Left ventricle myocardium inferior (tissue), 1 donor: ENCODE measurements around the gene MAX. TPM values are rescaled to one million over a fixed set of nuclear protein-coding genes. Genes with fewer than 3 reads are reported as not detected.

Experiments
- DNase-seq: peaks from one replicate; pipeline ENCODE4 v3.0.0-alpha.2; 2020
- H3K27ac ChIP-seq: fragments of 200-600 bp; replicated peaks from 2 replicates; pipeline ENCODE4 v1.8.0; 2021
- H3K27me3 ChIP-seq: fragments of 200-600 bp; 2 replicates; pipeline ENCODE4 v1.8.0; 2021; ENCODE audit warnings: low read depth
- H3K36me3 ChIP-seq: fragments of 200-600 bp; 2 replicates; pipeline ENCODE4 v1.8.0; 2021
- H3K4me1 ChIP-seq: fragments of 200-600 bp; 2 replicates; pipeline ENCODE4 v1.8.0; 2021
- H3K4me3 ChIP-seq: fragments of 200-600 bp; 2 replicates; pipeline ENCODE4 v1.8.0; 2021; ENCODE audit warnings: mild to moderate bottlenecking, moderate library complexity
- H3K9me3 ChIP-seq: fragments of 200-600 bp; replicated peaks from 2 replicates; pipeline ENCODE4 v1.8.0; 2021
- CTCF ChIP-seq: fragments of 200-600 bp; IDR thresholded peaks from 2 replicates; pipeline ENCODE4 v1.8.0; 2021; ENCODE audit warnings: antibody characterized with exemption, mild to moderate bottlenecking, borderline replicate concordance
- intact Hi-C: fragments of 100-400 bp; cut with micrococcal nuclease; formaldehyde crosslinking; loops from one replicate; pipeline ENCODE4 v1.11.0; 2022
- total RNA-seq: library from RNA; stranded (reverse); fragmentation: NEBNext Ultra II Directional; extraction: Animal tissue kit (Norgen Biotek cat#: 25700); gene quantifications from one replicate; pipeline ENCODE4 v1.2.1, GENCODE V29; 2021
- donor health status: DM: no; HTN: yes; CAD: no; lungs with severe emphysema.

Gene MAX
- total RNA-seq, 1 donor from 2014 or later: 81.9 TPM

- TF ChIP-seq CTCF: no peak
- Histone ChIP-seq H3K36me3 (peaks cover 36% of the 10 kb centered on the region), H3K27ac (peak overlapping the region; percentile 27), H3K4me3 (no peak overlapping the region), H3K27me3 (no peaks in the 10 kb centered on the region), H3K9me3 (no peaks in the 10 kb centered on the region), H3K4me1 (peaks cover 14% of the 10 kb centered on the region)
- intact Hi-C loops: no loop called here
- DNase-seq: no peak
Observed at GRCh38 chr14:65054471-65055085, 47.7 kb downstream of the MAX start.

GRCh38 chr14:65053466-65053865, 48.9 kb downstream of the MAX start:
- TF ChIP-seq CTCF: no peak
- Histone ChIP-seq H3K27me3 (no peaks in the 10 kb centered on the region), H3K4me3 (no peak overlapping the region), H3K36me3 (peaks cover 35% of the 10 kb centered on the region), H3K9me3 (no peaks in the 10 kb centered on the region), H3K4me1 (peaks cover 17% of the 10 kb centered on the region), H3K27ac (no peak overlapping the region)
- DNase-seq: no peak
- intact Hi-C loops: no loop called here

GRCh38 chr14:65052832-65053231, 49.5 kb downstream of the MAX start:
- Histone ChIP-seq H3K36me3 (peaks cover 33% of the 10 kb centered on the region), H3K9me3 (no peaks in the 10 kb centered on the region), H3K4me3 (no peak overlapping the region), H3K27ac (no peak overlapping the region), H3K4me1 (peaks cover 24% of the 10 kb centered on the region), H3K27me3 (no peaks in the 10 kb centered on the region)
- no peak for TF ChIP-seq CTCF
- intact Hi-C loops: no loop called here
- no peak for DNase-seq

GRCh38 chr14:65045709-65046108, 56.6 kb downstream of the MAX start:
- TF ChIP-seq CTCF: no peak
- H3K4me3 ChIP-seq: no peak overlapping the region
- no peaks in the 10 kb centered on the region for H3K27me3 ChIP-seq
- H3K9me3 ChIP-seq: no peaks in the 10 kb centered on the region
- H3K27ac ChIP-seq: no peak overlapping the region
- DNase-seq: no peak
- peaks cover 40% of the 10 kb centered on the region for H3K4me1 ChIP-seq
- H3K36me3 ChIP-seq: peaks cover 37% of the 10 kb centered on the region
- intact Hi-C loops: no loop called here

- peaks cover 39% of the 10 kb centered on the region for H3K36me3 ChIP-seq
- no peak overlapping the region for H3K4me3 ChIP-seq
- no peak for DNase-seq
- no peak overlapping the region for H3K27ac ChIP-seq
- peaks cover 33% of the 10 kb centered on the region for H3K4me1 ChIP-seq
- no peaks in the 10 kb centered on the region for H3K9me3 ChIP-seq
- intact Hi-C loops: no loop called here
- no peak for TF ChIP-seq CTCF
- H3K27me3 ChIP-seq: no peaks in the 10 kb centered on the region
Observed at GRCh38 chr14:65045006-65045405, 57.3 kb downstream of the MAX start.

GRCh38 chr14:65044596-65044959, 57.7 kb downstream of the MAX start:
- H3K4me1 ChIP-seq: peaks cover 32% of the 10 kb centered on the region
- H3K36me3 ChIP-seq: peaks cover 39% of the 10 kb centered on the region
- TF ChIP-seq CTCF: no peak
- intact Hi-C loops: no loop called here
- H3K9me3 ChIP-seq: no peaks in the 10 kb centered on the region
- H3K27me3 ChIP-seq: no peaks in the 10 kb centered on the region
- no peak overlapping the region for H3K4me3 ChIP-seq
- DNase-seq: no peak
- H3K27ac ChIP-seq: no peak overlapping the region
